Karpas-422 (cell line): Measurements from ENCODE around the gene CIROP. TPM values are rescaled to one million over a fixed set of nuclear protein-coding genes. Genes with fewer than 3 reads are reported as not detected.

Experiments used
- DNase-seq: peaks from one replicate; pipeline ENCODE4 v3.0.0-alpha.2; 2015
- H2AFZ ChIP-seq: fragments of 200-600 bp; sonication (generic); 2 replicates; pipeline ENCODE4 v1.6.1; 2014; ENCODE audit warnings: antibody characterized with exemption, low read length, mixed read lengths
- H3K27ac ChIP-seq: fragments of 200-600 bp; sonication (generic); 2 replicates; pipeline ENCODE4 v1.5.1; 2014; ENCODE audit warnings: mild to moderate bottlenecking, low read length, moderate library complexity
- H3K27me3 ChIP-seq: fragments of 200-600 bp; sonication (generic); 2 replicates; pipeline ENCODE4 v1.6.1; 2014; ENCODE audit warnings: low read length, mixed read lengths
- H3K36me3 ChIP-seq: fragments of 200-600 bp; sonication (generic); 2 replicates; pipeline ENCODE4 v1.6.1; 2014; ENCODE audit warnings: low read length, mixed read lengths; ENCODE audit not compliant: insufficient read depth
- H3K4me1 ChIP-seq: fragments of 200-600 bp; sonication (generic); 2 replicates; pipeline ENCODE4 v1.6.1; 2014; ENCODE audit warnings: mild to moderate bottlenecking, low read length, mixed read lengths
- H3K4me2 ChIP-seq: fragments of 200-600 bp; sonication (generic); 2 replicates; pipeline ENCODE4 v1.6.1; 2014; ENCODE audit warnings: low read length, low read depth, mild to moderate bottlenecking; ENCODE audit not compliant: poor library complexity, severe bottlenecking
- H3K4me3 ChIP-seq: fragments of 200-600 bp; sonication (generic); 2 replicates; pipeline ENCODE4 v1.5.1; 2014; ENCODE audit warnings: mild to moderate bottlenecking, antibody characterized with exemption, low read length, mixed read lengths
- H3K79me2 ChIP-seq: fragments of 200-600 bp; sonication (generic); 2 replicates; pipeline ENCODE4 v1.6.1; 2014; ENCODE audit warnings: mild to moderate bottlenecking, low read length, mixed read lengths
- H3K9ac ChIP-seq: fragments of 200-600 bp; sonication (generic); 2 replicates; pipeline ENCODE4 v1.6.0; 2014; ENCODE audit warnings: low read length
- H3K9me2 ChIP-seq: fragments of 200-600 bp; sonication (generic), shearing (Covaris generic); replicated peaks from 2 replicates; pipeline ENCODE4 v1.6.0; 2014; ENCODE audit warnings: mild to moderate bottlenecking, low read length, moderate library complexity; ENCODE audit not compliant: insufficient read depth
- H3K9me3 ChIP-seq: fragments of 300-700, 200-600 bp; sonication (generic); 2 replicates; pipeline ENCODE4 v1.6.1; 2014; ENCODE audit warnings: low read length, mixed read lengths
- H4K20me1 ChIP-seq: fragments of 200-600 bp; sonication (generic); 2 replicates; pipeline ENCODE4 v1.6.1; 2014; ENCODE audit warnings: mild to moderate bottlenecking, antibody characterized with exemption, low read length, low read depth; ENCODE audit not compliant: insufficient read depth
- total RNA-seq: library from RNA; depleted of rRNA; stranded (reverse); fragments of >200 nt; shearing (Covaris generic); gene quantifications from 2 replicates; pipeline ENCODE4 v1.2.3, GENCODE V29; 2014; ENCODE audit warnings: low replicate concordance

CIROP gene
- total RNA-seq, 1 experiment from 2014 or later, result not detected

DNA sequence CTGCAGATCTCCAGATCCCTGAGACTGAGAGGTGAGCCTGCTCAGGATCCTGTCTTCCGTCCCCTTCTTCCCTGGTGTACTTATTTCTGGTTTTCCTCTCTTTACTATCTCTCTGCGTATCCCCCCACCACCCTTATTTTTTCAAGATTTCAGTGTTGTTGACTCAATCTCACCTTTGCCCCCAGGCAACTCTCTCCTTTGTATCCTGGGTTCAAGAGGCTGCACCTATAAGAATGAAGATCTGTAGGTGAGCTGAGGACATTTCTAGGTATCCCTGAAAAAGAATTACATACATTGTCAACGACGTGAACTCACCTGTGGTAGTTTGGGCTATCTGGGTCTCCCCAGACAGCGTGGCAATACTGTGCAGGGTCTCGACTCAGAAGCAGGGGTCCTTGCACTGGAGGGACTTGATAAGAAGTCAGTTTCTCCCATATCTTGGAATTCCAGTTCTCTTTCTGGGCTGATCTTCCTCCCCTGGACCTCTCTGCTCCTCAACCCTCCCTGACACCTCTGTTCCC is 659 bp downstream of the CIROP start:
- Histone ChIP-seq H3K4me1 (no peaks in the 10 kb centered on the region), H2AFZ (no peak overlapping the region), H3K9me2 (no peaks in the 10 kb centered on the region), H3K4me2 (no peak overlapping the region), H3K4me3 (no peak overlapping the region), H3K9me3 (no peaks in the 10 kb centered on the region), H3K36me3 (no peaks in the 10 kb centered on the region), H3K27me3 (no peaks in the 10 kb centered on the region), H3K79me2 (no peaks in the 10 kb centered on the region), H4K20me1 (peaks cover 7% of the 10 kb centered on the region; the same call in 1 of the 2 replicates), H3K27ac (no peak overlapping the region), H3K9ac (no peak overlapping the region)
- no peak for DNase-seq

DNA sequence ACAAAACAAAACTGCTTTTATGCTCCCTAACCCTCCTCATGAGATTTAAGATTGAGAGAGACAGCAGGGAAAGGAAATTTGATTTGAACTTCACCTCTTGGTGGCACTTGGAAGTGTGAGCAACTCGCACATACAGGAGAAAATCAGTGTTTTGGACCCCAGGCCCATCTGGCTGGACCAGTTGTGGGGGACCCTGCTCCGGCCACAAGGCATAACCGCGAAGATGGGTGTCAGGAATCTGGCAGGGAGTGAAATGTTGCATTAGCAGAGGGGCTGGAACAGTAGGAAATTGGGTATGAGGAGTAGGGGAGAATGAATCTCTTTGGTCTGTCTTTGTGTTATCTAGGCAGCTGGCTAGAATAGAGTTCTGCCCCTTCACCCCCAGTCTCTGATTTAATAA is 1.2 kb downstream of the CIROP start:
- no peak overlapping the region for H3K4me2 ChIP-seq
- H3K36me3 ChIP-seq, result no peaks in the 10 kb centered on the region
- no peaks in the 10 kb centered on the region for H3K27me3 ChIP-seq
- no peak overlapping the region for H3K4me3 ChIP-seq
- no peak overlapping the region for H2AFZ ChIP-seq
- peaks cover 12% of the 10 kb centered on the region; the same call in 1 of the 2 replicates for H4K20me1 ChIP-seq
- no peaks in the 10 kb centered on the region for H3K79me2 ChIP-seq
- no peaks in the 10 kb centered on the region for H3K9me3 ChIP-seq
- DNase-seq, result no peak
- H3K27ac ChIP-seq, result no peak overlapping the region
- H3K4me1 ChIP-seq, result no peaks in the 10 kb centered on the region
- no peaks in the 10 kb centered on the region for H3K9me2 ChIP-seq
- H3K9ac ChIP-seq, result no peak overlapping the region

DNA sequence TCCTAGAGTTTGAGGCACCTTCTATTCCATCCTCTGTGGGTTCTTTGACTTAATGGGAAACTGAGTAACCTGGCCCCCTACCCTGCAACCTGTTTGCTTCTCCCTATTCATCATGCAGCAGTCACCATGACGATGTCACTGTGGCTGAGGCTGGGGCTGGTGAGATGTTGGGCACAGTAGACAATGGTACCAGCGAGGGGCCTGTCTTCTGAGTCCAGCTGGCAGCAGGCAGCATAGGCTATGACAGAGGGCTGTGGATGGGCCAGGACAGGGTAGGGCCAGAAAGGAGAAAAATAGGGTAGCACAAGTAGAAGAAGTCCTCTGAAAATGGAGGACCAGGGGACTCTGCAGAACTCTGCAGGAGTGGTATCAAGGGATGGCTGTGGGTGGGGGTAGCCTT is 2.0 kb downstream of the CIROP start:
- Histone ChIP-seq H3K79me2 (peaks cover 4% of the 10 kb centered on the region), H3K36me3 (peaks cover 8% of the 10 kb centered on the region), H2AFZ (no peak overlapping the region), H3K9me2 (no peaks in the 10 kb centered on the region), H3K27ac (no peak overlapping the region), H3K4me1 (no peaks in the 10 kb centered on the region), H3K9ac (no peak overlapping the region), H3K9me3 (no peaks in the 10 kb centered on the region), H4K20me1 (peaks cover 19% of the 10 kb centered on the region; the same call in 1 of the 2 replicates), H3K27me3 (no peaks in the 10 kb centered on the region), H3K4me3 (no peak overlapping the region), H3K4me2 (no peak overlapping the region)
- DNase-seq, result no peak

DNA sequence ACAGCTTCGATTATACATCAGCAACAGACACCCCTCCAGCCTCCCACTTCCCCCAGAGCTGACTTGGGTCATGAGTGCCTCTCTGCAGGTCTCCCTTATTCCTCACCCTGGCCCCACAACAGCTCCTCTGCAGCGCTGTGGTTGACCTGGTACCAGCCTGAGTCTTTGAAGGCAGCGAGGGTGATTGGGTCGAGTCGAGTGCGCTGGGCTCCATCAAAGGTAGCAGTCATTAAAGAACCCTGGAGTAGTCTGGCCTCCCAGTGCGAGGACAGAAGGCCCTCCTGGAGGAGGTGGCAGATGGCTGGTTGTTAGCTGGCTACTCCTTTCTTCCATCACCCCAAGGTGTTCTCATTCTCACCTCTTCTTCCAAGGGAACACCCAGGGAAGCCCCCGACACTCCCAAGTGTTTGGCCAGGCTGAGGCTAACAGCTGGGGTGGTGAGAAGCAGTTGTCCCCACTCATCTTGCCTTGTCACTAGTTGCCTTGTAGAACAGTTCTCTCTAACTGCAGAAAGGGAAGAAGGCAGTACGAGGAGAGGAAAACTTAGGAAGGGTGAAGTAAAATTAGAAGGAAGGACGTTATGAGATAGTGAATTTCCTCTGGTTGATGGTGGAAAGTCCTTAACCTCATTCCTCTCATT is 2.7 kb downstream of the CIROP start:
- Histone ChIP-seq H3K9me2 (no peaks in the 10 kb centered on the region), H3K4me3 (no peak overlapping the region), H3K27ac (no peak overlapping the region), H3K4me2 (no peak overlapping the region), H3K79me2 (peaks cover 11% of the 10 kb centered on the region), H3K4me1 (peaks cover under 1% of the 10 kb centered on the region), H3K27me3 (no peaks in the 10 kb centered on the region), H4K20me1 (peaks cover 26% of the 10 kb centered on the region), H3K9me3 (no peaks in the 10 kb centered on the region), H3K9ac (no peak overlapping the region), H3K36me3 (peaks cover 13% of the 10 kb centered on the region), H2AFZ (no peak overlapping the region)
- DNase-seq, result no peak

DNA sequence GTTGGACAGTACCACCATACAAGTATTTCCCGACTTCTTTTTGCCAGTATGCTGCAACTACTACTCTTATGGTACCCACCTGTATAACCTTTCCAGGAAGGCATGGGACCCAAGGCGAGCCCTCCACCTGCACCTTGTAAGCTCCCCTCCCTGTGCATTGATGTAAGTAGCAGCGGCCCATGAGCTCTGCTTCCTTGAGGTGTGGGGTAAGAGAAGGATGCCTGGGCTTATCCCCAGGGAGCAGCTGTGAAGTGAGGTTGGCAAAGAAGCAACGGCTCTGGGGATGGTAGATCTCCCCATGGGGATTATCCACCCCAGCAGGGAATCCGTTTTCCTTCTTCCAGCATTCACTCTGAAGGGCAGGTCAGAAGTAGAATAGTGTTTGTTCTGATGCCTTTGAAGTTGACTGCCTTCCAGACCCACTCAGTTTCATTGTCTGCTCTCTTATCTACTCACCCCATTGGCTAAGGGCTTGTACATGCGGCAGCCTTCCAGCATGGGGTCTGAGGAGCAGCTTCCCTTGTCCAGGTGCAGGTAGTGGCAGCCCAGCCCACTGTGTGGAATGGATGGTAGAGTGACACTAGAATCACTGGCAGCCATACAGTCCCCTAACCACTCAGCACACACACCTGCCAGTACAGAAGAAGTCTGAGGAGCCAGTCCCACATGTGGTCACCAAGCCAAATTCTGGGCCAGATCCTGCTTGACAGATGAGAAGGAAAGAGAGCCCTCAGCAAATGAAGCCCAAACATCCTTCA is 3.4 kb downstream of the CIROP start:
- DNase-seq, result no peak
- Histone ChIP-seq H3K4me2 (no peak overlapping the region), H2AFZ (no peak overlapping the region), H3K36me3 (peaks cover 17% of the 10 kb centered on the region), H3K27me3 (no peaks in the 10 kb centered on the region), H3K4me3 (no peak overlapping the region), H3K9ac (no peak overlapping the region), H3K4me1 (peaks cover 8% of the 10 kb centered on the region), H3K79me2 (peaks cover 19% of the 10 kb centered on the region), H3K9me3 (no peaks in the 10 kb centered on the region), H3K9me2 (no peaks in the 10 kb centered on the region), H4K20me1 (peaks cover 32% of the 10 kb centered on the region), H3K27ac (no peak overlapping the region)

DNA sequence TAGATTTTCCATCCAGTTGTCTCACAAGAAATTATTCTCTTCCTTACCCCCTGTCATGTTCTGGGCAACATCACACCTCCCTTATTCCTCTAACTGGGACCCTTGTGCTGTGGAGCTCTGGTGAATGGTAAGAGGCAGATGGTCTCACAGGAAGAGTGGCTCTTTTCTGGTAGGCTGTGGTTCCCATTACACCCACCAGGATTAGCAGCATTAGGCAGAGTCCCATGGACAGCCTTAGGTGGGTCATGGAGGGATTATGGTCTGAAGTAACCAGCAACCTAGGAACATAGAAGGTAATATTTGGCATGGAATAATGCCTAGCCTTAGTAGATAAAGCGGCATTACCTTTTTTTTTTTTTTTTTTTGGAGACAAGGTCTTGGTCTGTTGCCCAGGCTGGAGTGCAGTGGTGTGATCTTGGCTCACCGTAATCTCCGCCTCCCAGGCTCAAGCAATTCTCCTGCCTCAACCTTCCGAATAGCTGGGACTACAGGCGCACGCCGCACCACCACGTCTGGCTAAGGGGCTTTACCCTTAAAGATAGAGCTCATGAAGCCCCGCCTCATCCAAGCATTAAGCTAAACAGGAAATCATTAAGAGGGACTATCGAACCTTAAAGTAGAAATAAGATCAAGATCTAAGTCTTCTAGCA is 5.5 kb downstream of the CIROP start:
- H3K79me2 ChIP-seq, result peaks cover 31% of the 10 kb centered on the region

DNA sequence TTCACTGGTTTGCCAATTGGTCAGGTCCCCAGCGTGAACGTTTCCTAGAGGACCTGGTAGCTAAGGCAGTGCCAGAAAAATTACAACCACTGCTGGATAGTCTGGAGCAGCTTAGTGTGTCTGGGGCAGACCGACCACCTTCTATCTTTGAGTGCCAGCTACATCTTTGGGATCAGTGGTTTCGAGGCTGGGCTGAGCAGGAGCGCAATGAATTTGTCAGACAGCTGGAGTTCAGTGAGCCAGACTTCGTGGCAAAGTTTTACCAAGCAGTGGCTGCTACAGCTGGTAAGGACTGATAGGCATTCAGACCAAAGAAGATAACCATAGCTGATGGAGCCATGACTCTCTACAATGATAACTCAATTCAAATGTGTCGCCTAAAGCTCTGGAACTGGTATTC is 7.0 kb downstream of the CIROP start:
- Histone ChIP-seq H3K27ac (no peak overlapping the region), H3K4me1 (peaks cover 23% of the 10 kb centered on the region), H3K9me2 (no peaks in the 10 kb centered on the region), H3K27me3 (no peaks in the 10 kb centered on the region), H3K9ac (no peak overlapping the region), H3K4me2 (no peak overlapping the region), H3K36me3 (peaks cover 25% of the 10 kb centered on the region), H3K9me3 (no peaks in the 10 kb centered on the region), H3K79me2 (peaks cover 47% of the 10 kb centered on the region), H2AFZ (no peak overlapping the region), H3K4me3 (no peak overlapping the region), H4K20me1 (peaks cover 49% of the 10 kb centered on the region)
- no peak for DNase-seq

More for the DNA sequence above, 5.5 kb downstream of the CIROP start:
- Histone ChIP-seq H3K4me2 (no peak overlapping the region), H2AFZ (no peak overlapping the region), H3K4me3 (no peak overlapping the region), H3K9me3 (no peaks in the 10 kb centered on the region), H3K4me1 (peaks cover 9% of the 10 kb centered on the region), H4K20me1 (peaks cover 33% of the 10 kb centered on the region), H3K36me3 (peaks cover 17% of the 10 kb centered on the region), H3K9ac (no peak overlapping the region), H3K27me3 (no peaks in the 10 kb centered on the region), H3K27ac (no peak overlapping the region), H3K9me2 (no peaks in the 10 kb centered on the region)
- no peak for DNase-seq
